Stimulated activated CD4-positive, alpha-beta T cell treated with anti-CD3 and anti-CD28 coated beads, TNF-alpha, amount 100 ng/mL, for 1 hour (primary cell): ENCODE results near the gene FITM1.

ENCODE experiments used
- DNase-seq, 3 donors: peaks; one replicate each; pipeline ENCODE4 v3.0.0-alpha.2; 2020; ENCODE audit warnings: low read depth in 3 of 3, low spot score in 1 of 3

FITM1 gene

DNA sequence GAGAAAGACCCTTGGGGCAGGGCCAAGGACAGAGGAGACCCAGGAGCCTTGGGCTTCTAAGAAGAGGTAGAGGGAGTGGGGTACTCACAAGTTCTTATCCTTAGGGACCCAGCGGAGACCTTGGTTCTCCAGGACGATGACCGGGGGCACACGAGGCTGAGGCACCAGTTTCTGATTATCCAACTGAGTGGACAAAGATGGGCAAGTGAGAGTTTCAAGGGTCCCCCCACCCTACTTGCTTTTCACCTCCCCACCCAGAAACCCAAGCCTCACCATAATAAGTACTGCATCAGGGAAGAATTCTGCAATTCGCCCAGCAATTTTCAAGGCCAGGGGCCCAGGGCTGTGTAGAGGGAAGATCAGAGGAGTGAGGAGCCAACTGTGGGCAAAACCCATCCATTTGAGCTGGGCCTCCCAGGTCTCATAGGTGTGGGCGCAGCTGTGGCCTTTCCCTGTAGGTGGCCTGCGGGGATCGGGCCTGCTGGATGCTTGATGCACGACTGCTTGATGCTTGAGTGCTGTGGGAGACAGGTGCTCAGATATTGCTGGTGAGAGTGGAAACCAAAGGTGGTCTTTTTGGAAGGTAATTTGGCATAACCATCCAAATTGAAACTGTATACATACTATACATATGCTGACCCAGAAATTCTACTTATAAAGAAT is 8.9 kb downstream of the FITM1 start:
- no peak for DNase-seq

DNA sequence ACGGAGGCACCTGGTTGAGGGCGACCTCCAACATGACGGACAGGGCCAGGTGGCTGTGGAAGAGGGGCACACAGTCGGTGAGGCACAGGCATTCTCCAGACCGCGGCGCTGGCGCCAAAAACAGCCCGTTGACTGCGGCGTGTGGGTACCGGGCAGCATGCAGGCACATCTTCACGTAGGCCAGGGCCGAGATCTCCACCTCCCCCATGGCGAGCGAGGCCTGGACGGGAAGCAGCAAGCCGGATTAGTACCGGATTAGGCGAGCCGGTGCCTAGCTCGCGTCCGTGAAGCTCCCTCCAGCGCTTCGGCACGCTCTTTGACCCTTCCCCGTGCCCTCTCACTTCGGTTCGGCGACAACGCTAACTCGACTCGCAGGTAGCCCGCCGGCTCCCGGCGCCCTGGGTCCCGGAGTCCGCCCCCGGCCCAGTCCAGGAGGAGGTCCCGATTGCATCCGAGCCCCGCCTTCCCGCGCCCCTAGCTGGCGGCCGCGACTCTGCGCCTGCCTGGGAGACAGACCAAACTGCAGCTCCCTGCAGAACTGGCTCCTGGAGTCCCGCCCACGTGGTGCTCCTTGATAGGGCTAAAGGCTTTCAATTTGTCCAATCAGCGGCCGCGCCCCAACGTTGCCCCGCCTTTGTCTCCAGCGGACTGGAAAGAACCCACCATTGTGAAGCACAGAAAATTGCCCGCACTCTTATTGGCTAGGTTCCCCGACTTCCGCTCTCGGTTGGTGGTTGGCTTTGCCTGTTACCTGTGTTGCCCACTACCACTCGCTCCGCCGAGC is 10.8 kb downstream of the FITM1 start, which contains the start of gene EMC9:
Gene EMC9 (minus strand): TSS at position 495 of the 784 bp plus-strand sequence. CDS start 287 bp downstream, at position 208.
- peak; percentile 97 to 98 (median 97) for DNase-seq

DNA sequence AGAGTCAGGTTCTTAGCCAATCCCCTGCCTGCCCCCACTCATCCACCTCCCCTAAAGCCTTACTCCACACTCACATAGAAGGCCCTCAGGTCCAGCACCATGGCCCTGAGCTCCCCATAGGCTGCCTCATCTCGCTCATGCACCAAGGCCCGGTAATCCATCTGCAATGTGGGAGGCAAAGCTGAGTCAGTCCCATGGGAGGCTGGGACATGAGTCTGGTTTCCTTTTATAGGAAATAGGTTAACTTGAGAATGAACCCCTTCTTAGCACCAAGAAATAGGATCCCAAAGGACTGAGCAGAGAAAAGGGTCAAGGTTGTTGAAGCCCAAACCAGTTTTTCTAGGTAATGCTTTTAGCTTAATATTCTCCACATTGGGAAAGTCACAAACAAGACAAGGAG is 13.1 kb downstream of the FITM1 start:
- no peak for DNase-seq

DNA sequence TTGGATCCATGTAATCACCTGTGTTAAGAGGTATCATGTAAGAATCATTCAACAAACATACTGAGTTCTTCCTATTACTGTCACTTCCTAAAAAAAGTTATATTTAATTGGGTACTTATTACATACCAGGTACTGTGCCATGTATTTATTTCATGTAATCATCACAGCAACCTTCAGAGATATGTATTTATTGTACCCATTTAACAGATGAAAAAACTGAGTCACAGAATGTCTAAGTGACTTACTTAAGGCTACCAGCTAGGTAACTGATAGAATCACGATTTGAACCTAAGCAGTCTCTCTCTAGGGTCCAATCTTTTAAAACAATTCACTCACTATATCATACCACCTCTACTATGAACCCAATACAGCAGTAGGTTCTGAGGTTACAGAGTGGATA is 14.0 kb downstream of the FITM1 start:
- DNase-seq: no peak

DNA sequence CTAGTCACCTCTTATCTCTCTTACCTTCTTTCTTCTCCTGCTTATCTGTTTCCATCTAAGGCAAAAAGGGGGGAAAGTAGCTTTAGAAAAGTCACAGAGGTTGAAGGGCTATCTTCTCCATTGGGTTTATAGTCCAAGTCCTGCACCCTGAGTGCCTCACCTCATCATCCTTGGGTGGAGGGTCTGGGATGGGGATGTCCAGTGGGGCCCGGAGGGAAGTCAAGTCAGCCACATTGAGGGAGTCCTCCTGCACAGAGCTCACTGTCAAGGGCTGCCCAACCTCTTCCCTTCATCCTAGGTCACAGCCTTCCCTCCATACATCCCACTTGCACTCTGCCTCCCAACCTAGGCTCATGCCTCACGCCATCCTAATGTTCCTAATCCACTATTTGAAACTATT is 14.8 kb downstream of the FITM1 start:
- no peak for DNase-seq

DNA sequence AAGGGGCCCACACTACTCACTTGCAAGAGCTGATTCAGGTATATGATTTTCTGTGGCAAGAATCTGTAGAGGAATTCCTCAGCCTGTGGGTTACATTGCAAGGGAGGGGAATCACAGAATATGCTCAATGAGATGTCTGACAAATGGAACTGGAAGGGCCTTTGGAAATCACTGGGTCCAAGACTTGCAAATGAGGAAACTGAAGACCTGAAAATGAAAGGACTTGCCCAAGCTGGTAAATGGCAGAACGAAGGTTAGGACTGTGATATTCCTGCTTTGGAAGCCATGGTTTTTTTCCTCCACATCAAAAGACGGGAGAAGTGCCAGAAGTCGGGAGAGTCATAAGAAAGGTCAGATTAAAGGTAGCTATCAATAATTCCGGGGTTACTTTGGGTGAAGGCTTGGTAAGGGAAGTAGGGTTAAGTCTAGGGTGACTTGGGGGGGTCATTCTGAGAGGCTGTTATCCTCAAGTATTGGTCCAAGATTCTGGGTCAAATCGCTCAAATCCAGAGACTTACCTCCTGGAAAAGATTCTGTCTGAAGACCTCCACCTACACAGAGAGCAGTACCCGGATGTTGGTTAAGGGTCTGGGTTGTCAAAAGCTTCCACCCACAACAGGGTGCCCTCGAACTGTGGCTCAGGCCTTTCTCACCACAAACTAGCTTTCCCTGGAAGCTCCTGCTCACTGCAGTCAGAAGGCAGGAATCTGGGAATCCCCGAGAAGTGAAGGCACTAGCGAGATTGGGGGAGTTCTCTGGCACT is 15.4 kb downstream of the FITM1 start:
- no peak for DNase-seq

DNA sequence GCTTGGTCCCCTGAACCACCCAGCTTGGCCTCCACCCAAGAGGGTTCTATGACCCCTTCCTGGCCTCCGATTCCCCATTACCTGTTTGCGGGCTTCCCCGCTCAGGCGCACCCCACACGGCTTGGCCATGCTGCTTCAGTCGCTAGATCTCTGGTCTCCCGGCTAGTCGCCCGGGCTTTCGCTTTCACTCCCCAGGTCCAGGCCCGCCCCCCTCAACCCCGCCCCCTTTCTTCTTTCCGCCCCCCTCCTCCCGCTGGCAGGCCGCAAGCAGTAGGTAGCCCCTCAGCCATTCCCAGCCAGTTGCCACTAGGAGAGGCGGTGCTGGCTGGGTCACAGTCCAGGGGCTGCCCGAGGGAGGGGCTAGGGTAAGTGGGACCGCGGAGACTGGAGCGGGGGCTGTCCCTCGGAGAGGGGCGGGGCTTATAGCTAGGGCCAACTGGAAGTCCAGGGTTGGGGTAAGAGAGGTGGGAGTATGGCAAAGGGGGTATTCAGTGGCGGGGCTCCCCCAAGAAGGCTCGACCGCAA is 16.1 kb downstream of the FITM1 start, which contains the start of gene PSME2:
Gene PSME2 (minus strand): TSS at position 158 of the 525 bp plus-strand sequence. CDS start 29 bp downstream, at position 129.
- DNase-seq: peak; percentile 56 to 65 (median 63)

DNA sequence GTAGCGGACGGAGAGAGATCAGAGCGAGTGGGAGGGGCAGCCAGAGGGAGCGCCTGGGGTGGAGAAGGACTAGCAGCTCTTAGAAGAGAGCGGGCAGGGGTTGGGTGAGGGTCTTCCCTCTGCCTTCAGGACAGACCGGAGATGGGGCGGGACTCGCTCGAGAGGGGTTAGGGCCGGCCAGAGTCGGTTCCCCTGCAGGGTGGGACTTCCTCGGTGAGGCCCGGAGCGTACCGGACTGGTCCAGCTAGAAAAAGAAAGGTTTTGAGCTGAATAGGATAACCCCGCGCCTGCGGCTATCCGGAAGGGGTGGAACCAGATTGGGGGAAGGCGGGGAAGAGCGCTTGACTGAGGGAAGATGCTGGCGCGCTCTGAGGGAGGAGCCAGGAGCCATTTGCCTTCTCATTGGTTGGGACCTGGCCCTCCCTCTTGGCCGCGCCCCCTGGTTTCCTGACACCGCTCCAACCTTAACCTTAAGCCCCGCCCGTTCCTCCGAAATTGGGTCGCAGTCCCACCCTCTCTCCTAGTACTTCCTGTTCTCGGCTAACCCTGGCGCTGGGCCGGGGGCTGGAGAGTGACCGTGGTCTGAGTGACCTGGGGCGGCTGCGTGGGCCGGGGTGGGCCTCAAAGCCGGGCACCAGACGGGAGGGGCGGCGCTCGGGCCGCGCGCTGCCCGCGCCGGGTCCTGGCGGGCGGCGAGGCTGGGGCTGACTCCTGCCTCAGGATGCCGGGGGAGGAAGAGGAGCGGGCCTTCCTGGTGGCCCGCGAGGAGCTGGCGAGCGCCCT is 16.7 kb downstream of the FITM1 start, which contains the start of gene RNF31:
Gene RNF31 (plus strand): TSS at position 521 of the 783 bp plus-strand sequence. CDS start 201 bp downstream, at position 722.
- peak; percentile 91 to 92 (median 92) for DNase-seq

DNA sequence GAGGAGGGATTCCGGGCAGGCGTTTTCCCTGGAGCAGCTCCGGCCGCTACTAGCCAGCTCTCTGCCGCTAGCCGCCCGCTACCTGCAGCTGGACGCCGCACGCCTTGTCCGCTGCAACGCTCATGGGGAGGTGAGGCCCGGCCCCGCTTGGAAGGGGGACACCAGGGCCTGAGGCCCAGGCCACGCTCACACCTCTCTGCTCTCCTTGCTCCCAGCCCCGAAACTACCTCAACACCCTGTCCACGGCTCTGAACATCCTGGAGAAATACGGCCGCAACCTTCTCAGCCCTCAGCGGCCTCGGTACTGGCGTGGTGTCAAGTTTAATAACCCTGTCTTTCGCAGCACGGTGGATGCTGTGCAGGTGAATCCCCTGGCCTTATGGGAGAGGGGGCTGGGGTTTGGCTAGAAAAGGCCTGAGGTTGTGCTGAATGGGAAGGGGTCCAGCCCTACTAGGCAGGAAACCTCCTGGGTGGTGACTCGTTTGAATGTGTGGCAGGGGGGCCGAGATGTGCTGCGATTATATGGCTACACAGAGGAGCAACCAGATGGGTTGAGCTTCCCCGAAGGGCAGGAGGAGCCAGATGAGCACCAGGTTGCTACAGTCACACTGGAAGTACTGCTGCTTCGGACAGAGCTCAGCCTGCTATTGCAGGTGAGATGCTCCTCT is 17.4 kb downstream of the FITM1 start:
- DNase-seq: no peak

DNA sequence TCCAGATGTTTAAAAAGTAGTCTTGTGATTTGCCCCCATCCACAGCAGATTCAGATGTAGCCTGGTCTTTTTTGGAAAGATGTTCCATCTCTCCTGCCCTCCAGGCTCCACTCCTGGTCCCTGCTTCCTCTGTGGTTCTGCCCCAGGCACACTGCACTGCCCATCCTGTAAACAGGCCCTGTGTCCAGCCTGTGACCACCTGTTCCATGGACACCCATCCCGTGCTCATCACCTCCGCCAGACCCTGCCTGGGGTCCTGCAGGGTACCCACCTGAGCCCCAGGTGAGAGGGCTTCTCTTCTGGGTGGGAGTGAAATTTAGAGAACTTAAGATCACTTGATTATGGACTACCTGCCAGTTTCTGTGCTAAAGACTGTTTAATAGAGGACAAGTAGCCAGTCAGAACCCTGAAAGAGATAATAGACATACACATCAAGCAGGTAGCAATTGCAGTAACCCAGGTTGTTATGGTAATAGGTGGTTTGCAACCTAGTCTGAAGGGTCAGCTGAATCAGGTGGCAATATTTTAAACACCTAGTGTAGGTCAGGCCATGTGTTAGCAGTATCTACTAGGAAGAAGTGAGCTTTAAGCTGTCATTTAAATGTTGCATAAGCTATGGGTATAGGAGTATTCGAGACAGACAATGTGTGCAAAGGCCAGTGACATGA is 19.0 kb downstream of the FITM1 start:
- DNase-seq: no peak

DNA sequence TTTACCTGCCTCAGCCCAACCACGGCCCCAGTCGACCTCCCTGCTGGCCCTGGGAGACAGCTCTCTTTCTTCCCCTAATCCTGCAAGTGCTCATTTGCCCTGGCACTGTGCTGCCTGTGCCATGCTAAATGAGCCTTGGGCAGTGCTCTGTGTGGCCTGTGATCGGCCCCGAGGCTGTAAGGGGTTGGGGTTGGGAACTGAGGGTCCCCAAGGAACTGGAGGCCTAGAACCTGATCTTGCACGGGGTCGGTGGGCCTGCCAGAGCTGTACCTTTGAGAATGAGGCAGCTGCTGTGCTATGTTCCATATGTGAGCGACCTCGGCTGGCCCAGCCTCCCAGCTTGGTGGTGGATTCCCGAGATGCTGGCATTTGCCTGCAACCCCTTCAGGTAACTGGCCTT is 19.6 kb downstream of the FITM1 start:
- DNase-seq: no peak

DNA sequence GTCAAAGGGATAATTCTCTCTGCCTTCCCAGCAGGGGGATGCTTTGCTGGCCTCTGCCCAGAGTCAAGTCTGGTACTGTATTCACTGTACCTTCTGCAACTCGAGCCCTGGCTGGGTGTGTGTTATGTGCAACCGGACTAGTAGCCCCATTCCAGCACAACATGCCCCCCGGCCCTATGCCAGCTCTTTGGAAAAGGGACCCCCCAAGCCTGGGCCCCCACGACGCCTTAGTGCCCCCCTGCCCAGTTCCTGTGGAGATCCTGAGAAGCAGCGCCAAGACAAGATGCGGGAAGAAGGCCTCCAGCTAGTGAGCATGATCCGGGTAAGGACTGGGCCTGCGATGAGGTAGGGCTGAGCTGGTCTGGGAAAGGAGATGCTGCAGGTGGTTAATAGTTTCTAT is 20.1 kb downstream of the FITM1 start:
- DNase-seq: no peak

DNA sequence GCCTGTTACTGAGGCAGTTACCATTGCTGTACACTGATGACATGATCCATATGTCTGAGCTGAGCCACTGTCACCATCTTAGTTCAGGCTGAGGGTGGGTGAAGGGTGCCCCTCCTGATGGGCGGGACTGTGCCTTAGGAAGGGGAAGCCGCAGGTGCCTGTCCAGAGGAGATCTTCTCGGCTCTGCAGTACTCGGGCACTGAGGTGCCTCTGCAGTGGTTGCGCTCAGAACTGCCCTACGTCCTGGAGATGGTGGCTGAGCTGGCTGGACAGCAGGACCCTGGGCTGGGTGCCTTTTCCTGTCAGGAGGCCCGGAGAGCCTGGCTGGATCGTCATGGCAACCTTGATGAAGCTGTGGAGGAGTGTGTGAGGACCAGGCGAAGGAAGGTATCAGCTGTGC is 20.5 kb downstream of the FITM1 start:
- no peak for DNase-seq

DNA sequence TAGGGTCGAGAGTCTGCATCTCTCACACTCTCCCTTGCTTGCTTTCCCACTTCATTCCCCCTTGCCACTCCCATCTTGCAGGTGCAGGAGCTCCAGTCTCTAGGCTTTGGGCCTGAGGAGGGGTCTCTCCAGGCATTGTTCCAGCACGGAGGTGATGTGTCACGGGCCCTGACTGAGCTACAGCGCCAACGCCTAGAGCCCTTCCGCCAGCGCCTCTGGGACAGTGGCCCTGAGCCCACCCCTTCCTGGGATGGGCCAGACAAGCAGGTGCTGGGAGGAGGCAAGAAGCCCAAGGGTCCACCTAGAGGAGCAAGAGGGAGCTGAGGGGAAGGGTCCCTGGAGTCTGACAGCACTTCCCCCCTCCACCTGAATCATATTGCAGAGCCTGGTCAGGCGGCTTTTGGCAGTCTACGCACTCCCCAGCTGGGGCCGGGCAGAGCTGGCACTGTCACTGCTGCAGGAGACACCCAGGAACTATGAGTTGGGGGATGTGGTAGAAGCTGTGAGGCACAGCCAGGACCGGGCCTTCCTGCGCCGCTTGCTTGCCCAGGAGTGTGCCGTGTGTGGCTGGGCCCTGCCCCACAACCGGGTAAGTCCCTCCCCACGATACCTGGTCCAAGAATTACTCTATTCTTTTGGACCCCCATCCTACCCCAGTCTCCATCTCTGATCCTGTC is 21.1 kb downstream of the FITM1 start:
- no peak for DNase-seq

DNA sequence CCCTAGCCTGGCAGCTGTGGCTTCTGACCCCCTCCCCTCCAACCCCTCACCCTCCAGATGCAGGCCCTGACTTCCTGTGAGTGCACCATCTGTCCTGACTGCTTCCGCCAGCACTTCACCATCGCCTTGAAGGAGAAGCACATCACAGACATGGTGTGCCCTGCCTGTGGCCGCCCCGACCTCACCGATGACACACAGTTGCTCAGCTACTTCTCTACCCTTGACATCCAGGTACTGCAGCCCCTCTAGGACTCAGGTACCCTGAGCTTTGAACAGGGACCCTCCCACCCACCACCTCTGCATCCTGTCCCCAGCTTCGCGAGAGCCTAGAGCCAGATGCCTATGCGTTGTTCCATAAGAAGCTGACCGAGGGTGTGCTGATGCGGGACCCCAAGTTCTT is 24.6 kb downstream of the FITM1 start:
- DNase-seq: no peak

DNA sequence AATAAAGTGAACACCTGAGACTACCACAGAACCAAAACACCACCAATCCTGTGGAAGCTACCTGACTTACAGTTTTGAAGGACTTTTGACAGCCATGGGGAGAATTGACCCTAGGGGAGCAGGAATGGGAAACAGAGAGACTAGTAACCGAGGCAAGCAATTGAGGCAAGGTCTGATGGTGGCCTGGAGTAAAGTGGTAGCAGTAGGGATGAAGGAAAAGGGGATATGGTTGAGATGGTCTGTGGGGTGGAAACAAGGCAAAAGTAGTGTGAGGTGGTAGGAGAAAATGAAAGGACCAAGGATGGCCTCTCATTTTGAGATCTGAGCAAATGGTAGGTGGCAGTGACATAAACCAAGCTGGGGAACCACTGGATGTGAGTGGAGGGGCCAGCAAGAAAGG is 26.4 kb downstream of the FITM1 start:
- no peak for DNase-seq

DNA sequence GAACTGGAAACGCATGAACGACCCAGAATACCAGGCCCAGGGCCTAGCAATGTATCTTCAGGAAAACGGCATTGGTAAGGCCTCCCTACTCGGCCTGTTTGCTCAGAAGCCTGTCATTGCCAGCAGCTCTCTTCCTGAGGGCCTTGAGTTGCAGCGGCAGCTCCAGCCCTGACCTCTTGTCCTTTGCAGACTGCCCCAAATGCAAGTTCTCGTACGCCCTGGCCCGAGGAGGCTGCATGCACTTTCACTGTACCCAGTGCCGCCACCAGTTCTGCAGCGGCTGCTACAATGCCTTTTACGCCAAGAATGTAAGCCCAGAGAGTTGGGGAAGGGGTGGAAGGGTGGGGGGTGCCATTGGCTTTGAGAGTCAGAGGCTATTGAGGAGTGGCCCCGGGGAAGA is 26.9 kb downstream of the FITM1 start:
- DNase-seq: no peak

DNA sequence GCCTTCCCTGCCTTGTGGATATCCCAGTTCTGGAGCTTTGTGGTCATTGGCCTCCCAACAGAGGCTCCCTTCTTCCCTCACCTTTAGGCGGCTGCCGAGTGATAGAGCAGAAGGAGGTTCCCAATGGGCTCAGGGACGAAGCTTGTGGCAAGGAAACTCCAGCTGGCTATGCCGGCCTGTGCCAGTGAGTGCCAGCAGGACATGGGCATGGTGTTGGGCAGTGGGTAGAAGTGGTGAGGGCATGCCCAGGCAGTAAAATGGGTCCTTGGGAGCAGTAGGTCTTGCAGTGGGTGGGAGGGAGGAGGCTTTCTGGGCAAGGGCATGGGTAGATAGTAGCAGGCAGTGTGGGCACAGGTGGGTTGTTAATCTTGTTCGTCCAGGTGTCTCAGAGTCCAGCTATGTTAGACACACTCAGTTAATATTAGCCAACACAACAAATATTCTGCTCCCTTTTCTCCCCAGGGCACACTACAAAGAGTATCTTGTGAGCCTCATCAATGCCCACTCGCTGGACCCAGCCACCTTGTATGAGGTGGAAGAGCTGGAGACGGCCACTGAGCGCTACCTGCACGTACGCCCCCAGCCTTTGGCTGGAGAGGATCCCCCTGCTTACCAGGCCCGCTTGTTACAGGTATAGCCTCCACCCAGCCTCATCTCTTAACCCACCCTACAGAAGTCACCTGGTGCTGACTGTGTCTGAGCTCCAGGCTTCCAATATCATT is 29.5 kb downstream of the FITM1 start:
- no peak for DNase-seq
